SU-DHL-6 (cell line): ENCODE data around the gene OMD.

Experiments
- H2AFZ ChIP-seq: fragments of 200-600 bp; sonication (generic); 2 replicates; pipeline ENCODE4 v1.6.1; 2014; ENCODE audit warnings: low read depth, mild to moderate bottlenecking, moderate library complexity, mixed read lengths, antibody characterized with exemption, low read length; ENCODE audit not compliant: severe bottlenecking
- H3F3A ChIP-seq: fragments of 200-600 bp; shearing (Covaris generic); 2 replicates; pipeline ENCODE4 v1.6.0; 2016; ENCODE audit warnings: antibody characterized with exemption, mild to moderate bottlenecking; ENCODE audit not compliant: insufficient read depth
- H3K27ac ChIP-seq: fragments of 200-600 bp; sonication (generic); 2 replicates; pipeline ENCODE4 v1.5.1; 2016; ENCODE audit warnings: low read depth, mild to moderate bottlenecking, low read length, moderate library complexity, mixed read lengths
- H3K27me3 ChIP-seq: fragments of 200-600 bp; sonication (generic), shearing (Covaris generic); 2 replicates; pipeline ENCODE4 v1.6.0; 2014; ENCODE audit warnings: mild to moderate bottlenecking, low read length
- H3K36me3 ChIP-seq: fragments of 200-600 bp; sonication (generic); 2 replicates; pipeline ENCODE4 v1.6.1; 2014; ENCODE audit warnings: mild to moderate bottlenecking, low read length, mixed read lengths
- H3K4me2 ChIP-seq: fragments of 300-600, 200-600 bp; shearing (Covaris generic), sonication (generic); 2 replicates; pipeline ENCODE4 v1.6.0; 2014; ENCODE audit warnings: low read length, low read depth, mild to moderate bottlenecking; ENCODE audit not compliant: poor library complexity, severe bottlenecking
- H3K4me3 ChIP-seq: fragments of 200-600 bp; sonication (generic); 2 replicates; pipeline ENCODE4 v1.5.1; 2014; ENCODE audit warnings: antibody characterized with exemption, low read length, mild to moderate bottlenecking, mixed read lengths; ENCODE audit not compliant: insufficient read depth, poor library complexity, severe bottlenecking
- H3K79me2 ChIP-seq: fragments of 200-600 bp; sonication (generic); 2 replicates; pipeline ENCODE4 v1.6.1; 2014; ENCODE audit warnings: mild to moderate bottlenecking, low read length, moderate library complexity; ENCODE audit not compliant: insufficient read depth
- H3K9ac ChIP-seq: fragments of 200-600 bp; sonication (generic); 2 replicates; pipeline ENCODE4 v1.7.0; 2014; ENCODE audit warnings: mild to moderate bottlenecking, low read length
- H3K9me2 ChIP-seq: fragments of 200-600 bp; sonication (generic); replicated peaks from 2 replicates; pipeline ENCODE4 v1.6.1; 2014; ENCODE audit warnings: low read length; ENCODE audit not compliant: insufficient read depth
- H3K9me3 ChIP-seq: fragments of 200-600 bp; sonication (generic); 2 replicates; pipeline ENCODE4 v1.6.1; 2014; ENCODE audit warnings: low read length, mixed read lengths; ENCODE audit not compliant: insufficient read depth
- H4K20me1 ChIP-seq: fragments of 200-600 bp; sonication (generic); 2 replicates; pipeline ENCODE4 v1.6.1; 2014; ENCODE audit warnings: low read depth, mild to moderate bottlenecking, antibody characterized with exemption, low read length, moderate library complexity, mixed read lengths
- CTCF ChIP-seq: fragments of 200-600 bp; sonication (generic); IDR thresholded peaks from one replicate; pipeline ENCODE4 v1.5.1; 2017; ENCODE audit warnings: antibody characterized with exemption, mild to moderate bottlenecking, low read length, moderate library complexity; ENCODE audit not compliant: insufficient read depth, poor library complexity, severe bottlenecking
- EZH2phosphoT487 ChIP-seq: fragments of 200-600 bp; sonication (generic), shearing (Covaris generic); conservative IDR thresholded peaks from 2 replicates; pipeline ENCODE4 v1.6.1; 2018; ENCODE audit warnings: mild to moderate bottlenecking, antibody characterized with exemption, low read length, moderate library complexity, mixed read lengths

OMD gene

DNA sequence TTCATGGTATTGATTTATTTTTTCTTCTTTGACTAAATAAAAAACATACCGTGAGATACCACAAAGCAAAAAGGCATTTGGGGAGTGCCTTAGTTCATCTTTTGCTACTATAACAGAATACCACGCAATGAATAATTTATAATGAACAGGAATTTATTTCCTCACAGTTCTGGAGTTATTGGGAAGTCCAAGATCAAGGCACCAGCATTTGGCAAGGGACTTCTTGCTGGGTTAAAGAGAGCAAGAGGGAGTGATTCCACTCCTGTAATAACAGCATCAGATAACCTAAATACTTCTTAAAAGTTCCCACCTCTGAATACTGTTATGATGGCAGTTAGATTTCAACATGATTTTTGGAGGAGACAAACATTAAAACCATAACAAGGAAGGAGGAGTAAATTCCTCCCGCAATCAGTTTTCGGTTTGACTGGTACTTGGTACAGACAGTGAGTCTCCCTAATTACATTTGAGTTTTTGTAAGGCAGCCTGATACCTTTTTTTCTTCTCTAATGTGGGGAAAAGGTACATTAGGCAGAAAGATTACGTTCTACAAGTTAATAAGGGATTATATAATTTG, 8.8 kb upstream of the OMD start:
- Histone ChIP-seq H3K27me3 (no peaks in the 10 kb centered on the region), H3K36me3 (no peaks in the 10 kb centered on the region), H3K4me2 (no peak overlapping the region), H3K4me3 (no peak overlapping the region), H3K9me2 (no peaks in the 10 kb centered on the region), H3K79me2 (no peaks in the 10 kb centered on the region), H3F3A (no peaks in the 10 kb centered on the region; the same call in 1 of the 2 replicates), H3K9ac (no peak overlapping the region), H2AFZ (no peak overlapping the region), H3K27ac (no peak overlapping the region), H4K20me1 (no peaks in the 10 kb centered on the region), H3K9me3 (no peaks in the 10 kb centered on the region)
- TF ChIP-seq CTCF, result no peak
- TF ChIP-seq EZH2phosphoT487, result no peak

DNA sequence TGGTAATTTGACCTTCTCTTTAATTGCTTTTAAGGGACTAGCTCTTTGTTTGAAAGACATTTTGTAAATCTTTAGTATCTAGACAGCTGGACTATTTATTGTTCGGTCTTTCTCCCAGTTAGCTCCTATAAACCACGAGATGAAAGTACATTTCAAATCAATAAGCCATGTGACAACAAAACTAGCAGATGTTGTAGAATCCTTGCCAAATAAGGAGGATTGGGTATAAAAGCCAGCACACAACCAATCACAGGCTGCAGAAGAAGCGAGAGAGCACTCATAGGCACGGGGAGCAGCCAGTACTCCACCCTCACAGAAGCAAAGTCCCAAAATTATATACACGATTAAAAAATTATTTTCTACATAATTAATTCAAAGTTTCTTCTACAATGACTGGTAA, 8.1 kb upstream of the OMD start:
- no peaks in the 10 kb centered on the region for H3K79me2 ChIP-seq
- H3F3A ChIP-seq, result no peaks in the 10 kb centered on the region; the same call in 1 of the 2 replicates
- no peaks in the 10 kb centered on the region for H3K27me3 ChIP-seq
- H2AFZ ChIP-seq, result no peak overlapping the region
- no peaks in the 10 kb centered on the region for H3K9me2 ChIP-seq
- no peak overlapping the region for H3K27ac ChIP-seq
- no peaks in the 10 kb centered on the region for H3K9me3 ChIP-seq
- no peak overlapping the region for H3K4me2 ChIP-seq
- no peak overlapping the region for H3K9ac ChIP-seq
- no peak overlapping the region for H3K4me3 ChIP-seq
- H4K20me1 ChIP-seq, result no peaks in the 10 kb centered on the region
- H3K36me3 ChIP-seq, result no peaks in the 10 kb centered on the region
- TF ChIP-seq EZH2phosphoT487, result no peak
- no peak for TF ChIP-seq CTCF

- Histone ChIP-seq H3K4me2 (no peak overlapping the region), H2AFZ (no peak overlapping the region), H3K27me3 (no peaks in the 10 kb centered on the region), H4K20me1 (no peaks in the 10 kb centered on the region), H3K9ac (no peak overlapping the region), H3K4me3 (no peak overlapping the region), H3F3A (no peaks in the 10 kb centered on the region), H3K79me2 (no peaks in the 10 kb centered on the region), H3K36me3 (no peaks in the 10 kb centered on the region), H3K9me2 (no peaks in the 10 kb centered on the region), H3K27ac (no peak overlapping the region), H3K9me3 (no peaks in the 10 kb centered on the region)
- TF ChIP-seq CTCF (no peak), EZH2phosphoT487 (no peak)
Observed at GRCh38 chr9:92429836-92430235, 5.6 kb upstream of the OMD start.
